NCI-H128 (cell line): ENCODE results near the gene GRWD1.

Source experiments
- DNase-seq: peaks from one replicate; lab custom pipeline; 2025; ENCODE audit not compliant: unreplicated experiment; lab: John Stamatoyannopoulos, UW

The GRWD1 gene

DNA sequence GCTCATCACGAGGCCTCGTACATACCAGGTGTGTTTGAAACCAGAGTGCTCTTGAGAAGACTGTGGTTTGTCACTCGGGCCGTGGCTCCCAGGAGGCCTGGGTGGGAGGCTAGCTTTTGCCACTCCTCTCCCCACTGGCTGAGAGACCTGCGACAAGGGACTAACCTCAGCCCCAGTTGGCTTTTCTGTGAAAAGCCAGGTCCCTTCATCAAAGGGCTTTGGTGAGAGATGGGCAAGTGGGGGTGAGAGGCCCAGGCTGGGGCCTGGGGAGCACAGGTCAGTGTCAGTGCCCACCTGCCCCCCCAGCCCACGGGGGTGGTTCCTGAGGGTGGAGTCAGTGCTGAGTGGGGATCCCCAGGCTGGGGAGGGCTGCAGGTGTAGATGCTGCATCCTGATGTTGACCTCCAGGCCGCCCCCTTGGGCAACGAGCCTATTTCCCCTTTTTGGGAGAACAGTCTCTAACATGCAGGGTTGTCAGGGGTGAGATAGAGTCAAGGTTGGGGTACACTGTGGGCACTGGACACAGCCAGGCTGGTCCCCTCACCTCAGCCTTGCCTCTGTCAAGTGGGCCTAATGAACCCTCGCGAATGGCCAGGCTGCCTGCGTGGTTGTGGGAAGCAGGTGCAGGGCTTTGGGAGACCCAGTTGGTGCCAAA lies 10.3 kb downstream of the GRWD1 start:
- no peak for DNase-seq

DNA sequence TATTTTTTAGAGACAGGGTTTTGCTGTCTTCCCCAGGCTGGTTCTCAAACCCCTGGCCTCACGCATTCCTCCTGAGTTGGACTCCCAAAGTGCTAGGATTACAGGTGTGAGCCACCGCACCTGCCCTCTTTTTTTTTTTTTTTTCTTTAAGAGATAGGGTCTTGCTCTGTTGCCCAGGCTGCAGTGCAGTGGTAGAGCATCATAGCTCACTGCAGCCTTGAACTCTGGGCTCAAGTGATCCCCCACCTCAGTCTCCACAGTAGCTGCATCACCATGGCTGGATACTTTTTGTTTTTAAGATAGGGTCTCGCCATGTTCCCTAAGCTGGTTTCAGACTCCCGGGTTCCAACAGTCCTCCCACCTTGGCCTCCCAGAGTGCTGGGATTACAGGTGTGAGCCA lies 11.1 kb downstream of the GRWD1 start:
- no peak for DNase-seq

DNA sequence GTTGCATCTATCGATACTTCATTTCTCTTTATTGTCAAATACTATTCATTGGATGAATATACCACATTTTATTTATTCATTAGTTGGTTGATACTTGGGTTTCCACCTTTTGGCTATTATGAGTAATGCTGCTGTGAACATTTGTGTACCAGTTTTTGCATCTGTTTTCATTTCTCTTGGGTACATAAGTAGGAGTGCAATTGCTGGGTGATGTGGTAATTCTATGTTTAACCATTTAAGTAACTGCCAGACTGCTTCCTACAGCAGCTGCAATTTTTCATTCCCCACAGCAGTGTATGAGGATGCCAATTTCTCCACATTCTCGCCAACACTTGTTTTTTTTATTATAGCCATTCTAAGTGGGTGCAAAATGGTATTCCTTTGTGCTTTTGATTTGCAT lies 12.2 kb downstream of the GRWD1 start:
- DNase-seq: no peak

DNA sequence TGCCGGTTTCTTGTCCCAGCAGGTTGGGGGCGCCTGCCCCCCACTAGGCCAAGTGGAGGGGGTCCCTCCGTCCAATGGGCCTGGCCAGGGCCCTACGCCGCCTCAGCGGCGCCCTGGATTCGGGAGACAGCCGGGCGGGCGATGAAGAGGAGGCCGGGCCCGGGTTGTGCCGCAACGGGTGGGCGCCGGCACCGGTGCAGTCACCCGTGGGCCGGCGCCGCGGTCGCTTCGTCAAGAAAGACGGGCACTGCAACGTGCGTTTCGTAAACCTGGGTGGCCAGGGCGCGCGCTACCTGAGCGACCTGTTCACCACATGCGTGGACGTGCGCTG lies 15.8 kb downstream of the GRWD1 start:
- no peak for DNase-seq

DNA sequence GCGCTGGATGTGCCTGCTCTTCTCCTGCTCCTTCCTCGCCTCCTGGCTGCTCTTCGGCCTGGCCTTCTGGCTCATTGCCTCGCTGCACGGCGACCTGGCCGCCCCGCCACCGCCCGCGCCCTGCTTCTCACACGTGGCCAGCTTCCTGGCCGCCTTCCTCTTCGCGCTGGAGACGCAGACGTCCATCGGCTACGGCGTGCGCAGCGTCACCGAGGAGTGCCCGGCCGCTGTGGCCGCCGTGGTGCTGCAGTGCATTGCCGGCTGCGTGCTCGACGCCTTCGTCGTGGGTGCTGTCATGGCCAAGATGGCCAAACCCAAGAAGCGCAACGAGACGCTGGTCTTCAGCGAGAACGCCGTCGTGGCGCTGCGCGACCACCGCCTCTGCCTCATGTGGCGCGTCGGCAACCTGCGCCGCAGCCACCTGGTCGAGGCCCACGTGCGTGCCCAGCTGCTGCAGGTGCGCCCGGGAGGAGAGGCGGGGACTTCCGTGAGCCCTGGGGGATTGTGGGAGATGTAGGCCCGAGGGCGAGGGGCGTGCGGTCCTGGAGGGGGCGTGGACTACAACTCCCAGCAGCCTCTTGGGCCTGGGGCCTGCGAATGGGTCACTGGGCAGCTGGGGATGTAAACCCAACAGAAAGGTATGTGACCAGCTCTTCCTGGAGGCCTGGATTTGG lies 16.3 kb downstream of the GRWD1 start:
- DNase-seq: no peak

DNA sequence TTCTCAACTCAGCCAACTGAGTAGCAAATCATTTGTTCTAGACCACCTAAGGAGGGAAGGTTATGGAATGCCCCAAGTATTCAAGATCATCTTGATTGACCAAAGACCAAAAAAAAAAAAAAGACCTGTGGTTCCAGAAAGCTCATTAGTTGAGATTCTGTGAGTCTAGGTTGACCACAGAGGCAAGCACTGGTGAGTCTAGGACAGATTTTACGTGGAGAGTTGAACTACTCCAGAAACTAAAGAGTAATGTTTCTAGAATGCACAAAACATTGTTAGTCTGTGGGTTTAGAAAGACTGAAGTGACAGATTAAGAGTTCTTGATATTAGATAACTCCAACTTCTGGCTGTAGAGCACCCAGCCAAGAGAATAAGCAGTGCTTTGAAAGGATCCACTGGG lies 19.4 kb downstream of the GRWD1 start:
- no peak for DNase-seq

DNA sequence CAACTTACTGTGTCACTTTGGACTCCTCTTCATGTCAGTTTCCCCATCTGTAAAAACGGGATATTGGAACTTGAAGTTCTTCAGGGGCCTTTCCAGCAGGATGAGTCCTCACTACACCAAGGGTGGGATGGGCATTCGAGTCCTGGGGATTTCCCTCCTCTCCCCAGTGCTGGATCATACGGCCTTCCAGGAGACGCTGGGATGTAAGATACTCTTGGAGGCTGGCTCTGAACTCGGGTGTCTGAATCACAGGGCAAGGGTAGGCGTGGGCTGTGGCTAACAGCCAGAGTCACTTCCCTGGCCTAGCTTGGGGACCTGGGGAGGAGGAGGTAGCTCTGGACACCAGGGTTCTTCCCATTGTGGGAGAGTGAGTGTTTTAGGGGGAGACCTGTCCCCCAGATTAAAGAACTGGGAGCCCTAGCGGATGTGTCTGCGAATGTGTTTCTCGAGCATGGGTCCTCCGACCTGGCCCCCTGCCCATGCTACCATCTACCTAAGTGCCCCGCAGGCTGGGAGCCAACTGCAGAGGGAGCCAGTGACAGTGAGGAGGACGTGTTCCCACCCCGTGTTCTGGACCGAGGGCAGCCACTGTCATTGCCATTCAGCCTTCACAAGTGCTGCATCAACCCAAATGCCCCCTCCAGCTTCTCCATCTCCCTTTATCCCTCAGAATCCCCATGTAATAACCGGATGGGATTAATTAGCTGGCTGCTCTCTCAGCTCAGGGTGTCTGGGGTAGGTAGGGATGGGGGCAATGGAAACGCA lies 21.0 kb downstream of the GRWD1 start:
- no peak for DNase-seq

DNA sequence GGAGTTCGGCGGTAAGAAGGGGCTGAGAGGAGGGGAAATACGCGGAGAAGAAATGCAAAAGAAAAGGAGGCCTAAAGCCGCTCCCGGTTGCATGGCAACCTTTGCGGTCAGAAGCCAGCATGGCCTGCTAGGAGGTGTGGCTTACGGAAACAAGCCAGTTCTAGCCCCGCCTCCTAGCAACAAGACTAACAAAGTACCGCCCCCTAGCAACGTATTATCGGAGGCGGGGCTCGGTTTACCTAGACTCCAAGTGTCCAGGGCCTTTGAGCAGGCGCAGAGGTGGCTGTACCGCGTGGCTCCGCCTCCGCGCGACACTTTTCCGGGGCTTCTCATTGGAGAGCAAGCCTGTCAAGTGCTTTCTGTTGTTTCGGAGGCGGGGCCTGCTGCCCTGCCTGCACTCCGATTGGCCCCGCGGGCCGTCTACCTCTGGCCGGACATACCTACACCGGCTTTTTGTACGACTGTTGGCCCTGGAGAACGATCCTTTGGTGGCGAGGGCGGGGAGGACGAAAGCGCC lies 23.0 kb downstream of the GRWD1 start:
- peak; percentile 100 for DNase-seq

DNA sequence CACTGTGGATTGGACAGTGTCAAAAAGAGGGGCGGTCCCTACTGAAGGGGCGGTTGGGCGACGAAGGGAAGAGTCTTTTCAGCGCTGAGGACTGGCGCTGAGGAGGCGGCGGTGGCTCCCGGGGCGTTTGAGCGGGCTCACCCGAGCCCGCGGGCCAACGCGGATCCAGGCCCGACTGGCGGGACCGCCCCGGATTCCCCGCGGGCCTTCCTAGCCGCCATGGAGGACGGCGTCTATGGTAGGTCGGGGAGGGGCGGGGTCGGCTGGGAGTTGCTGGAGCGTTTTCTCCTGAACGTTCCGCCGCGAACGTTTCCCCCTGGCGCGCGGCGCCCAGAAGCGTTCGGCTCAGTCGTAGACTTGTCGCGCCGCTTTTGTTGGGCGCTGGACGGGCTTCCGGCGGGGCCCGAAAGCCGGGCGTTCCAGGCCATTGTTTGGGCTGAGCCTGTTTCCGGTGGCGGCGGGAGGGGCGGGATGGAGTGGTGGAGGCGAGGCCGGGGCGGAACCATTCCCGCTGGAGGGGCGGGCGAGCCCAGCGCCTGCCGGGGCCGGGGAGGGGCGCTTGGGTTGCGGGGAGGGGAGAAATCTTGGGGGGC lies 23.6 kb downstream of the GRWD1 start, which contains the start of gene CYTH2:
Gene CYTH2, plus strand, starts transcription at position 81 of the 593 bp plus-strand sequence. Its CDS starts 139 bp downstream, at position 220.
- no peak for DNase-seq

DNA sequence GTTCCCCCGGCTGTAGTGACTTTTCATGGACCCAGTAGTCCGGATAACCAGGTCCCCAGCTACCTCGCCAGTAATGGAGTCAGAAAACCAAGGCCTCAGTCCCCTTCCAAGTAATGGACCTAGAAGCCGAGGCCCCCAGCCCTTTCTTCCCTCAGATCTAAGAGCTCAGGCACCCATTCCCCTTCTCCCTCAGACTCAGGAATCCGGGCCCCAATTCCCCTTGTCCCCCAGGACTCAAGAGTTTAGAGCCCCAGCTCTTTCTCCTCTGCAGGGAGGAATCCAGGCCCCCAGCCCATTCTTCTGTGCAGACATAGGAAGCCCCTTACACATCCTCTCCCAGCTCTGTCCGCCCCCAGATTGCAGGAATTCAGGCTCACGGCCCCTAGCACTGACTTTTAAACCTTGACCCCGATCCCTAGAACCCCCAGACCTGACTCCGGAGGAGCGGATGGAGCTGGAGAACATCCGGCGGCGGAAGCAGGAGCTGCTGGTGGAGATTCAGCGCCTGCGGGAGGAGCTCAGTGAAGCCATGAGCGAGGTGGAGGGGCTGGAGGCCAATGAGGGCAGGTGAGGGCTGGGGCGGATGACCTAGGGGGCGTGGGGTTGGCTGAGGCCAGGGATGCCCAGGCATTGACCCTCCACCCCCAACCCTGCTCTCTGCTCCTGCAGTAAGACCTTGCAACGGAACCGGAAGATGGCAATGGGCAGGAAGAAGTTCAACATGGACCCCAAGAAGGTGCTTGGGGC lies 24.3 kb downstream of the GRWD1 start:
- no peak for DNase-seq

DNA sequence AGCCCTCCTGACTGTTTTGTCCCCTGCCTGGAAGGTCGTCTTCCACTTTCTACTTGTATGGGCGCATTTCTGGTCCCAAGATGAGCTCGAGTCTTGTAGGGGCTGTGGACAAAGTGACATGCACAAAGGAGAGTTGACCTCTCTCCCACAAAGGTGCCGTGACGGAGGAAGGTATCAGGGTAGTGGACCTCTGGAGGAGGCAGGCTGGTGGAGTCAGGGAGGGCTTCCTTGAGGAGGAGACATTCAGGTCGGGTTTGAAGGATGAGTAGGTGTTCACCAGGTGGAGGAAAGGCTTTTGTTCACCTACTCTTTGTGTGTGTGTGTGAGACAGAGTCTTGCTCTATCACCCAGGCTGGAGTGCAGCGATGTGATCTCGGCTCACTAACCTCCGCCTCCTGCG lies 25.1 kb downstream of the GRWD1 start:
- no peak for DNase-seq

DNA sequence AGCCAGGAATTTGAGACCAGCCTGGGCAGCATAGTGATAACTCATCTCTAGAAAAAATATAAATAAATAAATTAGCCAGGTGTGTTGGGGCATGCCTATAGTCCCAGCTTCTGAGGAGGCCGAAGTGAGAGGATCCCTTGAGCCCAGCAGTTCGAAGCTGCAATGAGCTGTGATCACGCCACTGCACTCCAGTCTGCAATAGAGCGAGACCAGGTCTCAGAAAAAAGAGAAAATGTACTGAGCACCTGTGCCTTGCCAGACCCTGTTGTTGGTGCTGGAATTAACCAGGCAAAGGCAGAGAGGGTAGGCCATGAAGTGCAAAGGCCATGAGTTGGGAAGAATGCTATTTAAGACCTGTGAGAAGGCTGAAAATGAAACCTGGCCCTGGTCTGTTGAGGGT lies 26.1 kb downstream of the GRWD1 start:
- DNase-seq: no peak

DNA sequence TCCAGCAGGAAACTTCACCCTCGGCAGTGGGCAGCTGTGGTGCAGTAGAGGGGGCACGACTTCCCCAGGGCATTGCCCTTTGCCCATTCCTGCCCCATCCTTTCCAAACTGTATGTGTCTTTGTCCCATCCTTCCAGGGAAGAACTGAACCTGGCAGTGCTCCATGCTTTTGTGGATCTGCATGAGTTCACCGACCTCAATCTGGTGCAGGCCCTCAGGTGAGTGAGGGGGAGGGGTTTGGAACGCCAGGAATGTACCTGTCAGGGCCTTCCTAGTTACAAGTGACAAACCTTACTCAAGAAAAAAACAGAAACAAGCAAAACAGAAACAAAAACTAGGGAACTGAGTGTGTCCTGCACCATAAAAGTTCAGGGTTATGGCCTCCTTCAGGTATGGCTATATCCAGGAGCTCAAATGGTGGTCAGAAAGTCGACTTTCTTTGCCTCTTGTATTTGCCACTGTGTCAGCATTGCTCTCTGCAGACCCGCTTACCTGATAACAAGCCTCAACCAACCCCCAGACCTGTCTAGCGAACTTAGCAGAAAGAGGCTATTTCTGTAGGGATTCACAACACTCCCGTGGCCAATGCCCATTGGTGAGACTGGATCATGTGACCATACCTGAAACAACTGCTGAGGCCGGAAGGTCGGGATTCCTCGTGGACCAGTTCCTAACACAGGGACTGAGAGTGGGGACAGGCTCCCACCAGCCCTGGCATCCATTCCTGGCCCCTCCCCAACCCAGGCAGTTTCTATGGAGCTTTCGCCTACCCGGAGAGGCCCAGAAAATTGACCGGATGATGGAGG lies 27.6 kb downstream of the GRWD1 start:
- DNase-seq: no peak

DNA sequence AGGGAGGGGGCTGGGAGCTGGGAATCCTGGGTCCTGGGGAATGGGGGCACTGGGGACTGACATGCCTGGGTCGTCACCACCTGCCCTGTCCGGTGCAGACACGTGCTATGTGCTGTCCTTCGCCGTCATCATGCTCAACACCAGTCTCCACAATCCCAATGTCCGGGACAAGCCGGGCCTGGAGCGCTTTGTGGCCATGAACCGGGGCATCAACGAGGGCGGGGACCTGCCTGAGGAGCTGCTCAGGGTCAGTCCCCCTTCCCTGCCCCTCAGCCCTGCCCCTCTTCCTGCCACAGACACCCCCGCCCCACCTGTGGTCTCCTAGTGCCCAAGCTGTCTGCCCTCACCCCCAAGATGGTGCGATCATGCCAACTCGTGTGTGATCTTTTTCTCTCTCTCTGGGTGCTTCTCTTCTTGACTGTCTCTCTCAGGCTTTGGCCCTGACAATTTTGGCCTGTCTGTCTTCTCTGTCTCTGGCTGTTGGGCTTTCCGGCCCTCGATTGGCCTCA lies 28.4 kb downstream of the GRWD1 start:
- no peak for DNase-seq

DNA sequence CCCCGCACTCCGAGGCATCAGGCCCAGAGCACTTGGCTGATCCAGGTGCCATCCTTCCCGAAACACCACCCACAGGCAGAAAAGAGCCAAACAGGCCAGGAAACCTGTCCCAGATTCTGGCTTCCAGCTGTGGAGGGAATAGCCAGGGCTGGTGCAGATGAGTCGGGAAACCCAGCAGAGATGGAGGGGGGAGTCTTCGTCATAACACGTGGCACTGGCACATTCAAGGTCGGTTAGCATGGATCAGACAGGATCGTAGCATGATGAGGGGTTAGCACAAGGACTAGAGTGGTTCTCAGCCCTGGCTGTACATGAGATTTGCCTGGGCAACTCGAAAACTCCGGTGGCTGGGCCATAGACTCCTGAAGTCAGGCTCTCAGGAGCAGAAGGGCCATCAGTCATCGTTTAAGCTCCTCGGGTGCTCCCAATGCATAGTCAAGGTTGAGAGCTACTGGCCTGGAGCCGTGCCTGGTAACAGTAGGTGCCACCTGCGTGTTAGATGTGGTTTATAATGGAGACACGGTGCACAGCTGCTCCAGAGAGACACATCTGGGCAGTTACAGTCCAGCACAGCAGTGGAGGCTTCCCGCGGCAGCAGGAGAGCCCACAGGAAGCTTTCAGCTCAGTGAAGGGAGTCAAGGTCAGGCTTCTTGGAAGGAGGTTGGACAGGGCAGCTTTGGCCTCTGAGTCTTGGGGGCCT lies 29.7 kb downstream of the GRWD1 start:
- DNase-seq: no peak

DNA sequence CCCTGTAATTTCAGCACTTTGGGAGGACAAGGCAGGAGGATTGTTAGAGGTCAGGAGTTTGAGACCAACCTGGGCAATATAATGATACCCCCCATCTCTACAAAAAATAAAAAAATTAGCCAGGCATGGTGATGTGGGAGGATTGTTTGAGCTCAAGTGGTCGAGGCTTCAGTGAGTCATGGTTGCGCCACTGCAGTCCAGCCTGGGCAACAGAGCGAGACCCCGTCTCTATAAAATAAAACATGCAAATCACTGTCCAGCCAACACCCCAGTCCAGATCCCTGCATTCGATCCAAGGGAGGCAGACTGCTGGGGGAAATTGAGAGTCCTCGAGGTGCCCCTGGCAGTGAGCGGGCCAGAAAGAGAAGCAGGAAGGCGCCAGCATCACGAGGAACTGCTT lies 30.4 kb downstream of the GRWD1 start:
- no peak for DNase-seq

DNA sequence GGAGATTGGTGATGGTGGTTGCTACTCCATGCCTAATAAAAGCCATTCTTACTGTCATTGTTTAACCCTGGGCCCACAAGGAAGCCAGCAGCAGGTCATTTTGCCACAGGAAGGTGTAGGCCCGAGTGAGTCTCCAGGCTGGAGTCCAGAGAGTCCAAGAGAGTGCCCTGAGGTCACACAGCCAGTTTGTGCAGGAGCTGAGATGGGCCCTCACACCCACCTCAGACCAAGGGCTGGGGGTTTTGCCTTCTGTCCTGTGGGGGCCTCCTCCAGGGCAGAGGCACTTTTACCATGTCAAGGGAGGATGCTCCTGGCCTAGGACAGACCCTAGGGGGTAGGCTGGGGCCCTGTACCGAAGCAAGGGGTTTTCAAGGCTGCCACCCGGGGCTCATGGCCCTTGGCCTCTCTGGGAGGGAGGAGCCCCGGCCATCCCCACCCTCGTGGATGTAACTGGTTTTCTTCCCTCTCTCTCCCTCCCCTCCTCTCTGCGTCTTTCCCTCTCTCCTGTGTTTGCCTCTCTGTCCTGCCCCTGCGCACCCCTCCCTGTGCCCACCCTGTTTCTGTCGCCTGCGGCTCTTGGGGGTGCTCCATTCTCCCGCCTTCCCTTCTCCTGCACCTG lies 31.4 kb downstream of the GRWD1 start:
- DNase-seq: no peak

DNA sequence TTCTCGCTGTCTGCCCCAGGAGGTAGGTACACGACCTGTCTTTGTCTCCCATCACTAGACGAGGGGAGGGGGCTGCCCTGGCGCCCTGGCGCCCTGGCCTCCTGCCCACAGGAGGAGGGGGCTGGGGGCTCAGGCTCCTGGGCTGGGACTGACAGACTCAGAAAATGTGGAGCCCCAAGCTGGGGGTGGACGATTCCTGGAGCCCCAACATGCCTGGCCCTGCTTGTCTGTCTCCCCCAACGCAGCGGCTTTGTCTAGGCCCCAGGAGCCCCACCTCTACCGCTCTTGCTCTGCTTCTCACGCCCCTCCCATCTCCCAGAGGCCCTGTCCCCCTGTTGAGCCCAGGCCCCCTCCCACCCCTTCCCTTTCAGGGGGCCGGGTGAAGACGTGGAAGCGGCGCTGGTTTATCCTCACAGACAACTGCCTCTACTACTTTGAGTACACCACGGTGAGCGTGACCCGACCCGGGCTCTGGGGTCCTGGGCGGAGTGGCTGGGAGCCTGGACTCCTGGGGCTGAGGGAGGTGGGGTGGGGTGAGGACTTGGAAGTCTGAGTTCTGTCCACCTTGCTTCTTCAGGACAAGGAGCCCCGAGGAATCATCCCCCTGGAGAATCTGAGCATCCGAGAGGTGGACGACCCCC lies 32.0 kb downstream of the GRWD1 start:
- no peak for DNase-seq
